Rectal smooth muscle tissue (tissue), 1 donor: ENCODE data around the gene GRPEL2.

Experiments
- H3K27ac ChIP-seq: one replicate; pipeline ENCODE4 v1.7.0; 2013; ENCODE audit warnings: low read depth, low read length, inconsistent platforms
- H3K27me3 ChIP-seq: one replicate; pipeline ENCODE4 v1.7.0; 2013; ENCODE audit warnings: low read length; ENCODE audit not compliant: control insufficient read depth, insufficient read depth
- H3K36me3 ChIP-seq: one replicate; pipeline ENCODE4 v1.7.0; 2013; ENCODE audit warnings: low read length; ENCODE audit not compliant: control insufficient read depth, insufficient read depth
- H3K4me1 ChIP-seq: one replicate; pipeline ENCODE4 v1.7.0; 2013; ENCODE audit warnings: low read length; ENCODE audit not compliant: control insufficient read depth, insufficient read depth
- H3K4me3 ChIP-seq: one replicate; pipeline ENCODE4 v1.7.0; 2013; ENCODE audit warnings: low read length
- H3K9ac ChIP-seq: one replicate; pipeline ENCODE4 v1.7.0; 2013; ENCODE audit warnings: low read length

GRPEL2 gene

GRCh38 chr5:149309354-149309753 lies 35.9 kb upstream of the GRPEL2 start:
- H3K27ac ChIP-seq, result no peak overlapping the region
- H3K36me3 ChIP-seq, result no peaks in the 10 kb centered on the region
- H3K4me1 ChIP-seq, result no peaks in the 10 kb centered on the region
- no peak overlapping the region for H3K4me3 ChIP-seq
- no peaks in the 10 kb centered on the region for H3K27me3 ChIP-seq
- H3K9ac ChIP-seq, result no peak overlapping the region

- Histone ChIP-seq H3K27me3 (no peaks in the 10 kb centered on the region), H3K36me3 (no peaks in the 10 kb centered on the region), H3K4me1 (no peaks in the 10 kb centered on the region), H3K4me3 (no peak overlapping the region), H3K9ac (no peak overlapping the region), H3K27ac (no peak overlapping the region)
Measured at GRCh38 chr5:149310488-149310887, 34.8 kb upstream of the GRPEL2 start.

- no peak overlapping the region for H3K4me3 ChIP-seq
- H3K27ac ChIP-seq, result no peak overlapping the region
- no peak overlapping the region for H3K9ac ChIP-seq
- no peaks in the 10 kb centered on the region for H3K27me3 ChIP-seq
- no peaks in the 10 kb centered on the region for H3K36me3 ChIP-seq
- no peaks in the 10 kb centered on the region for H3K4me1 ChIP-seq
Measured at GRCh38 chr5:149310947-149311658, 34.2 kb upstream of the GRPEL2 start.

DNA sequence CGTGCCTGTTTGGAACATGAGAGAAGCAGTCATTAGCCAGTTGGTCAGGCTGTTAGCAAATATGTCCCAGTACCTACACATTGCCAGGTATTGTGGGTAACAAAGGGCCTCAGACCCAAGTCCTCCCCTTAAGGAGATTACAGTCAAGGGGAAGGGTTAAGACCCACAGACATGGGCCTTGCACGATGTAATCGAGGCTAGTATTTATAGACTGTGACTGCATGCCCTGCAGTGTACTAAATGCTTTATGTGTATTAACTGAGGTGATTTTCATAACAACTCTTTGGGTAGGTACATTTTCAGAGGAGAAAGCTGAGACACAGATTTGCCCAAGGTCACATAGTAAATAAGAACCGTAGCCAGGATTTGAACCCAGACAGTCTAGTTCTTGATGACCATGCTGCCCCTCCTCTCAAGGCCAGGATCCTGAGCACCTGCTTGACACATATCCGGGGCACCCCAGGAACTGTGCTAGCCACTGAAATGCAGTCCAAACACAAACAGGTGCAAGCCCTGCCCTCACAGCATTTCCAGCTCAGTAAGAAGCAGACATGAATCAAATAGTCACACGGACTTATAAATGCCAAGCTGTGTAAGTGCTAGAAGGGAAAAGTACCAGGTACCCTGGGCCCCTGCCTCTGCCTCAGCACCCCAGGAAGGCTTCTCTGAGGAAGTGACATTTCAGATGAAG lies 32.0 kb upstream of the GRPEL2 start:
- Histone ChIP-seq H3K9ac (no peak overlapping the region), H3K4me3 (no peak overlapping the region), H3K27me3 (no peaks in the 10 kb centered on the region), H3K27ac (no peak overlapping the region), H3K36me3 (no peaks in the 10 kb centered on the region), H3K4me1 (peaks cover 4% of the 10 kb centered on the region)

DNA sequence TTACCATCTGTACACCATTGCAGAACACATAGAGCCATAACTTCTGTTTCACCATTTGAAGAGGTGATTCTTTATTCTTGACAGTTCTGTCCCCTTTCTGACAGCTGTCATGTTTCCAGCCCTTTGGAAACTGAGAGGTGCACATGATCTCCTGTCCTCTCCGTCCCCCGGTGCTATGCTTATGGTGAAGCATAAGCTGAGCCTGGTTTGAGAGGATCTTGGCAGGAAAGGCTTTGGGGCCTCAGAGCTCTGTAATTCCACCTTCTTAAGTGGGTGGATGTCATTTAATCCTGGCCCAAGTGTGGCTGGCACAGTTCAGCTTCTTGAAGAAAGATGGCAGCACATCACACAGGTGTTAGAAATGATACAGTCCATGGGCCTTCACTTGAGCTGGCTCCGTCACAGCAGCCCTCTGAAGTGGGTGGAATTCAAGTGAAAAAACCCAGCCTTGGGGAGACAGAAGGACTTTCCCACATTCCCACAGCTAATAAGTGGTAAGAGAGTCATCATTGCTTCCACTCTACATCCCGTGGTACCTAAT lies 30.7 kb upstream of the GRPEL2 start:
- Histone ChIP-seq H3K27ac (no peak overlapping the region), H3K9ac (no peak overlapping the region), H3K4me1 (peaks cover 4% of the 10 kb centered on the region), H3K27me3 (no peaks in the 10 kb centered on the region), H3K4me3 (no peak overlapping the region), H3K36me3 (no peaks in the 10 kb centered on the region)

- no peaks in the 10 kb centered on the region for H3K36me3 ChIP-seq
Measured at GRCh38 chr5:149315753-149316152, 29.5 kb upstream of the GRPEL2 start.

DNA sequence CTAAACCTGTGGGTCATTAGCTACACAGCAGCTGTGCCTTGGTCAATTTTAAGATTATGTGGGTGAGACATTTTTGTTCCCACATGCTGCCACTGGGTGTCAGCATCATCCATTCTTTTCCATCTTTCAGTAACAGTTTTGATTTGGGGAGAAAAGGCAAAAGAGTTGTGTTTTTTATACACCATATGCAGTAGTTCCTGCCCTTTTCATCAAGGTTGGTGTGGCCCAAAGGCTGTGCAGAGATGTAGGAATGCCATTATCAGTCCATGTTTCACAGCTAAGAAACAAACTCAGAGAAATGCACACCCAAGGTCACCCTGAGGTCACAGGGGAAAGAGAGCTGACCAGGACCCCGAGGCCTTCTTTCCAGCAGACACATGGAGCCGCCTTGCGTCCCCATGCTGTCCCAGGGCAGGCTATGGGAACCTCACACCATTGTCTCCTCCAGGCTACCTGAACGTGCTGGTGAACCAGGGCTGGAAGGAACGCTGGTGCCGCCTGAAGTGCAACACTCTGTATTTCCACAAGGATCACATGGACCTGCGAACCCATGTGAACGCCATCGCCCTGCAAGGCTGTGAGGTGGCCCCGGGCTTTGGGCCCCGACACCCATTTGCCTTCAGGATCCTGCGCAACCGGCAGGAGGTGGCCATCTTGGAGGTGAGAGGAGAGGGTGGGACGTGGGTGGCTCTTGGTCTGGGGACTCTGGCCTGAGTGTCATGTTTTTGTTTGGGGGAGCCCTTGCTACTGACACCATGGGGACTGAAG lies 27.8 kb upstream of the GRPEL2 start:
- Histone ChIP-seq H3K36me3 (no peaks in the 10 kb centered on the region), H3K27ac (peak overlapping the region; percentile 42), H3K9ac (no peak overlapping the region), H3K4me1 (peaks cover 15% of the 10 kb centered on the region), H3K4me3 (no peak overlapping the region), H3K27me3 (no peaks in the 10 kb centered on the region)

More at GRCh38 chr5:149315753-149316152, 29.5 kb upstream of the GRPEL2 start:
- Histone ChIP-seq H3K9ac (no peak overlapping the region), H3K4me3 (no peak overlapping the region), H3K4me1 (peaks cover 11% of the 10 kb centered on the region), H3K27me3 (no peaks in the 10 kb centered on the region), H3K27ac (no peak overlapping the region)

GRCh38 chr5:149319174-149319573 lies 26.1 kb upstream of the GRPEL2 start:
- Histone ChIP-seq H3K27ac (peak overlapping the region; percentile 44), H3K4me1 (peaks cover 15% of the 10 kb centered on the region), H3K27me3 (no peaks in the 10 kb centered on the region), H3K4me3 (no peak overlapping the region), H3K36me3 (no peaks in the 10 kb centered on the region), H3K9ac (no peak overlapping the region)

DNA sequence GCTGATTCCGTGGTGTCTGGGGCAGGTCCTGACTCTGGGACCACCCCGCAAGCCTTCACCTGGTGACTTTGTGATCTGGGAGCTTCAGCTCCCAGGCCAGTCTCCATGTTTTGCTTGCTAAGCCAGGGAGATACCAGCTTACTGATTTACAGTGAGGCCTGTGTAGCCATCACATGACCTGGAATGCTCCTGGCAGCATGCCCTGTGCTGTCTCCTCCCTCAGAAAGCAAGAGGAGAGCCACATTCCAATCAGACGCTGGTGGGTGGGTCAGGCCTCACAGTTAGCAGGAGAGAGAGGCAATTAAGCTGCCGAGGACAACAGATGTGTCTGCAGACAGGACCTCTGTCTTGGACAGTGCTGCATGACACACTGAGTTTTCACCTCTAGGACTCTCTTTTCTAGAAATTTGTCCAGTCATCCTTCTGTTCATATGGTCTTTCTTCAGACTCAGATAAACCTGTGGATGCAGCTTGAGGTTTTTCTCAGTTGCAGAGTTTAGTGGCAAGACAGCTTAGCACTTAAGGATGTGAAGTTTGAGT lies 24.4 kb upstream of the GRPEL2 start:
- peaks cover 15% of the 10 kb centered on the region for H3K4me1 ChIP-seq
- no peak overlapping the region for H3K9ac ChIP-seq
- H3K4me3 ChIP-seq, result peak overlapping the region; percentile 12
- peak overlapping the region; percentile 62 for H3K27ac ChIP-seq
- no peaks in the 10 kb centered on the region for H3K36me3 ChIP-seq
- H3K27me3 ChIP-seq, result no peaks in the 10 kb centered on the region

DNA sequence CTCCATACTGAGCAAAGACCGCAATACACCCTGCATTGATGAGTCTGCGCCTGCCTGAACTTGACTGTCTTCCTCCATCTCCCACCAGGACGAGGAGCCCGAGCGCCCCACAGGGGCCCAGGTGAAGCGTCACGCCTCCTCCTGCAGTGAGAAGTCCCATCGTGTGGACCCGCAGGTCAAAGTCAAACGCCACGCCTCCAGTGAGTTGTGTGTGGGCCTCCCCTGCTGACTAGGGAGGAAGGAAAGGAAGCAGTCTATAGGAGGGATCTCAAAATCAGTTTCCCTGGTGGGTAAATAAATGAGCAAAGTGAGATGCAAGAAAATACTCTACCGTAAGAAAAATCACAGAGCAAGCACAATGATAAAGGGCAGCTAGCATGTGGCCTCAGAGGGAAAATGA lies 22.8 kb upstream of the GRPEL2 start:
- H3K27me3 ChIP-seq, result no peaks in the 10 kb centered on the region
- H3K9ac ChIP-seq, result no peak overlapping the region
- peaks cover 12% of the 10 kb centered on the region for H3K4me1 ChIP-seq
- H3K27ac ChIP-seq, result no peak overlapping the region
- H3K36me3 ChIP-seq, result no peaks in the 10 kb centered on the region
- H3K4me3 ChIP-seq, result no peak overlapping the region

DNA sequence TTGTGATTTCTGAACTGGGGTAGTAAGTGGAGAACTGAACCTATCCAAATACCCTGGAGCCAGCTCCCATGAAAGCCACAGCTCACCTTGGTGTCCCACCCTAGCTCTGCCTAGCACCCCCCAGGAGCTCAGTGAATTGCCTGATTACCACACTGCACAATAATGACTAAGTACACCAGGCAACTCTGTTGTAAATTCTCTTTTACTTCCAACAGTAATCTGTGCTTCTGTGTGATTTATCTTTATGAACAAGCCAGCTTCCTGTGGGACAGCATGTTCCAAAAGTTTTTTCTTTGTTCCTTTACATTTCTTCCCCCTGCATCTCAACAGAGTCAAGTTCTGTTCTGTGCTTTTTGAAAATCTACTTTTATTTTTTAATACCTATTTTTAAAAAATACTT lies 22.1 kb upstream of the GRPEL2 start:
- no peaks in the 10 kb centered on the region for H3K27me3 ChIP-seq
- no peak overlapping the region for H3K9ac ChIP-seq
- peaks cover 11% of the 10 kb centered on the region for H3K4me1 ChIP-seq
- no peak overlapping the region for H3K4me3 ChIP-seq
- no peaks in the 10 kb centered on the region for H3K36me3 ChIP-seq
- H3K27ac ChIP-seq, result no peak overlapping the region

GRCh38 chr5:149323621-149324205 lies 21.6 kb upstream of the GRPEL2 start:
- peaks cover 11% of the 10 kb centered on the region for H3K4me1 ChIP-seq
- no peak overlapping the region for H3K4me3 ChIP-seq
- no peaks in the 10 kb centered on the region for H3K27me3 ChIP-seq
- H3K36me3 ChIP-seq, result no peaks in the 10 kb centered on the region
- H3K27ac ChIP-seq, result no peak overlapping the region
- H3K9ac ChIP-seq, result no peak overlapping the region
